ENCODE results near the gene COL27A1. TPM values are rescaled to one million over a fixed set of nuclear protein-coding genes. Genes with fewer than 3 reads are reported as not detected.

COL27A1 gene
- total RNA-seq, 1 experiment from 2014 or later, result 20.1 TPM

- intact Hi-C loops (cut with micrococcal nuclease; ENCODE audit: unreplicated experiment), result loop anchor here (2.0 to 5.0 kb wide), 4 partner anchors 133 to 608 kb away; partner anchors contain the start of gene COL27A1
- no peak overlapping the region for H3K4me3 Mint-ChIP-seq (ENCODE audit: low read depth, unreplicated experiment)
- BruUV-seq (replicated peaks), result no TSS peak
- H3K9me3 Mint-ChIP-seq (ENCODE audit: low read depth, unreplicated experiment), result peaks cover 4% of the 10 kb centered on the region
- CTCF ChIA-PET, result interaction anchor here (0.6 to 1.2 kb wide), 5 partner anchors 30 to 480 kb away, joined by 4 to 25 read pairs (median 5); no protein-coding TSS in a partner anchor
- no peaks in the 10 kb centered on the region for H3K36me3 Mint-ChIP-seq (ENCODE audit: insufficient read depth, unreplicated experiment)
- no peak for DNase-seq
- TF ChIP-seq, protein P1, sequence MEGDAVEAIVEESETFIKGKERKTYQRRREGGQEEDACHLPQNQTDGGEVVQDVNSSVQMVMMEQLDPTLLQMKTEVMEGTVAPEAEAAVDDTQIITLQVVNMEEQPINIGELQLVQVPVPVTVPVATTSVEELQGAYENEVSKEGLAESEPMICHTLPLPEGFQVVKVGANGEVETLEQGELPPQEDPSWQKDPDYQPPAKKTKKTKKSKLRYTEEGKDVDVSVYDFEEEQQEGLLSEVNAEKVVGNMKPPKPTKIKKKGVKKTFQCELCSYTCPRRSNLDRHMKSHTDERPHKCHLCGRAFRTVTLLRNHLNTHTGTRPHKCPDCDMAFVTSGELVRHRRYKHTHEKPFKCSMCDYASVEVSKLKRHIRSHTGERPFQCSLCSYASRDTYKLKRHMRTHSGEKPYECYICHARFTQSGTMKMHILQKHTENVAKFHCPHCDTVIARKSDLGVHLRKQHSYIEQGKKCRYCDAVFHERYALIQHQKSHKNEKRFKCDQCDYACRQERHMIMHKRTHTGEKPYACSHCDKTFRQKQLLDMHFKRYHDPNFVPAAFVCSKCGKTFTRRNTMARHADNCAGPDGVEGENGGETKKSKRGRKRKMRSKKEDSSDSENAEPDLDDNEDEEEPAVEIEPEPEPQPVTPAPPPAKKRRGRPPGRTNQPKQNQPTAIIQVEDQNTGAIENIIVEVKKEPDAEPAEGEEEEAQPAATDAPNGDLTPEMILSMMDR (IDR thresholded peaks at IDR 0.05; ENCODE audit: unreplicated experiment), result no peak
- H3K27ac Mint-ChIP-seq (ENCODE audit: unreplicated experiment), result no peak overlapping the region
- H3K27me3 Mint-ChIP-seq (ENCODE audit: unreplicated experiment), result no peaks in the 10 kb centered on the region
- peaks cover 8% of the 10 kb centered on the region for H3K4me1 Mint-ChIP-seq (ENCODE audit: low read depth, unreplicated experiment)
These were observed 135.2 kb downstream of the COL27A1 start for GRCh38 chr9:114290561-114290986.

DNA sequence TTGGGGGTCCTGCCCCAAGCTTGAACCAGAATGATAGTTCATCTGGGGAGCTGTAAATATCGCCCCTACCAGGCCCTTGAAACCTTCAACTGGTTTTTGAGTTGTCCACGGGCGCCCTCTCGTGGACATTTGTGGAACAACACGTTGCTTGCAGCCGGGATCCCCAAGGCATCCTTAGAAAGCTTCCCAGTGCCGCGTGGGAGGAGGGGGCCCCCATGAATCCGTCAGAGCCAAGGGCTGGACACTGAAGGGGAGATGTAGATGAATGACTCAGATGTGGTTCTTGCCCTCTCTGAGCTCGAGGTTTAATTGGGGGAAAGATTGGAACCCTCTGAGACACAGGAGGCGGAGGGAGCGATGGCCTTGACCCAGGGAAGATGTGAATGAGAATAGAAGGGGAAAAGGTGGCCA lies 135.7 kb downstream of the COL27A1 start:
- TF ChIP-seq, protein P1 (IDR thresholded peaks at IDR 0.05; ENCODE audit: unreplicated experiment), result peak; percentile 73
- H3K27ac Mint-ChIP-seq (ENCODE audit: unreplicated experiment), result no peak overlapping the region
- no TSS peak for BruUV-seq (replicated peaks)

GRCh38 chr9:114291886-114292590 lies 136.7 kb downstream of the COL27A1 start:
- no peak for DNase-seq
- Mint-ChIP-seq H3K27ac (ENCODE audit: unreplicated experiment) (no peak overlapping the region), H3K27me3 (ENCODE audit: unreplicated experiment) (no peaks in the 10 kb centered on the region), H3K4me3 (ENCODE audit: low read depth, unreplicated experiment) (no peak overlapping the region), H3K4me1 (ENCODE audit: low read depth, unreplicated experiment) (peaks cover 8% of the 10 kb centered on the region), H3K9me3 (ENCODE audit: low read depth, unreplicated experiment) (peaks cover 4% of the 10 kb centered on the region), H3K36me3 (ENCODE audit: insufficient read depth, unreplicated experiment) (no peaks in the 10 kb centered on the region)
- TF ChIP-seq, protein P1 (IDR thresholded peaks at IDR 0.05; ENCODE audit: unreplicated experiment), result no peak
- intact Hi-C loops (cut with micrococcal nuclease; ENCODE audit: unreplicated experiment), result loop anchor here (2.0 to 5.0 kb wide), 4 partner anchors 135 to 610 kb away; partner anchors contain the start of gene COL27A1
- BruUV-seq (replicated peaks), result no TSS peak
- CTCF ChIA-PET, result interaction anchor here (0.6 kb wide), 1 partner anchor 209 kb away, joined by 3 read pairs; no protein-coding TSS in a partner anchor

More for the DNA sequence above, 135.7 kb downstream of the COL27A1 start:
- Mint-ChIP-seq H3K27me3 (ENCODE audit: unreplicated experiment) (no peaks in the 10 kb centered on the region), H3K36me3 (ENCODE audit: insufficient read depth, unreplicated experiment) (no peaks in the 10 kb centered on the region), H3K4me1 (ENCODE audit: low read depth, unreplicated experiment) (peaks cover 8% of the 10 kb centered on the region), H3K9me3 (ENCODE audit: low read depth, unreplicated experiment) (peaks cover 4% of the 10 kb centered on the region), H3K4me3 (ENCODE audit: low read depth, unreplicated experiment) (no peak overlapping the region)
- CTCF ChIA-PET, result interaction anchor here (0.6 to 1.2 kb wide), 5 partner anchors 30 to 481 kb away, joined by 4 to 25 read pairs (median 5); no protein-coding TSS in a partner anchor
- intact Hi-C loops (cut with micrococcal nuclease; ENCODE audit: unreplicated experiment), result loop anchor here (2.0 to 5.0 kb wide), 4 partner anchors 134 to 609 kb away; partner anchors contain the start of gene COL27A1
- peak; percentile 66 for DNase-seq

- CTCF ChIA-PET, result interaction anchor here (0.7 to 1.3 kb wide), 2 partner anchors 212 to 213 kb away, joined by 3 to 7 read pairs; no protein-coding TSS in a partner anchor
- no peaks in the 10 kb centered on the region for H3K4me1 Mint-ChIP-seq (ENCODE audit: low read depth, unreplicated experiment)
- H3K9me3 Mint-ChIP-seq (ENCODE audit: low read depth, unreplicated experiment), result peaks cover 4% of the 10 kb centered on the region
- no peak overlapping the region for H3K4me3 Mint-ChIP-seq (ENCODE audit: low read depth, unreplicated experiment)
- intact Hi-C loops (cut with micrococcal nuclease; ENCODE audit: unreplicated experiment), result loop anchor here (5.0 kb wide), 2 partner anchors 137 to 612 kb away; partner anchors contain the start of gene COL27A1
- TF ChIP-seq, protein P1 (IDR thresholded peaks at IDR 0.05; ENCODE audit: unreplicated experiment), result no peak
- no peak for DNase-seq
- no TSS peak for BruUV-seq (replicated peaks)
- no peak overlapping the region for H3K27ac Mint-ChIP-seq (ENCODE audit: unreplicated experiment)
- no peaks in the 10 kb centered on the region for H3K27me3 Mint-ChIP-seq (ENCODE audit: unreplicated experiment)
- no peaks in the 10 kb centered on the region for H3K36me3 Mint-ChIP-seq (ENCODE audit: insufficient read depth, unreplicated experiment)
These were observed 139.3 kb downstream of the COL27A1 start for GRCh38 chr9:114294664-114295063.
